Activated effector memory CD4-positive, alpha-beta T cell treated with Interleukin-2 at 50 U/mL for 16 hours (primary cell): ENCODE results near the gene PDSS1.
A peak's percentile ranks its signal among the peaks of the same experiment; 100 is the strongest.

Experiments
- DNase-seq: peaks from one replicate; pipeline ENCODE4 v3.0.0-alpha.2; 2020

Gene PDSS1

DNA sequence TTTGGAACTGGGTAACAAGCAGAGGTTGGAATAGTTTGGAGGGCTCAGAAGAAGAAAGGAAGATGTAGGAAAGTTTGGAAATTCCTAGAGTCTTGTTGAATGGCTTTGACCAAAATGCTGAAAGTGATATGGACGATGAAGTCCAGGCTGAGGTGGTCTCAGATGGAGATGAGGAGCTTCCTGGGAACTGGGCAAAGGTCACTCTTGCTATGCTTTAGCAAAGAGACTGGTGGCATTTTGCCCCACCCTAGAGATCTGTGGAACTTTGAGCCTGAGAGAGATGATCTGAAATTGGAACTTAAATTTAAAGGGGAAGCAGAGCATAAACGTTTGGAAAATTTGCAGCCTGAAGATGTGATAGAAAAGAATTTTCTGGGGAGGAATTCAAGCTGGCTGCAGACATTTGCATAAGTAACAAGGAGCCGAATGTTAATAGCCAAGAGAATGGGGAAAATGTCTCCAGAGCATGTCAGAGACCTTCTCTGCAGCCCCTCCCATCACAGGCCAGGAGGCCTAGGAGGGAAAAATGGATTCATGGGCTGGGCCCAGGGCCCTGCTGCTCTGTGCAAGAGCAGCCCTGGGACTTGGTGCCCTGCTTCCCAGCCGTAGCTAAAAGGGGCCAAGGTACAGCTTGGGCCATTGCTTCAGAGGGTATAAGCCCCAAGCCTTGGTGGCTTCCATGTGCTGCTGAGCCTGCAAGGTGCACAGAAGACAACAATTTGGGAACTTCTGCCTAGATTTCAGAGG lies 3.6 kb downstream of the PDSS1 start:
- DNase-seq, result no peak

DNA sequence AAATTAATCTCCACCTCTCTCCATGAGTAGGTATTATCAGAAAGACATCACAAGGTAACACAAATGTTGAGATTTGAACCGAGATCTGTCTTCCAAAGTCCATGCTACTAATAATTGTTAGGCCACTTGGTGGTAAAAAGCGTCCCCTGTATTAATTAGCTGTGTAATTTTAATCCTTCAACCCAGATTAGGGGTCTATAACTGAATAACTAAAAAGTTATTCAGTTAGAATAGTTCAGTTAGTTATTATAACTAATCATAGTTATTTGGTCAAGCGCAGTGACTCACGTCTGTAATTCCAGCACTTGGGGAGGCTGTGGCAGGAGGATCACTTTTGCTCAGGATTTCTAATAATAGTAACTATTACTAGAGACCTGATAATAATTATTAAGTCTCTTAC lies 5.6 kb downstream of the PDSS1 start:
- no peak for DNase-seq

- no peak for DNase-seq
Measured at GRCh38 chr10:26703974-26704373, 6.5 kb downstream of the PDSS1 start.

GRCh38 chr10:26706206-26706605 lies 8.7 kb downstream of the PDSS1 start:
- DNase-seq, result no peak

- DNase-seq, result no peak
Measured at GRCh38 chr10:26706936-26707335, 9.4 kb downstream of the PDSS1 start.

- DNase-seq, result no peak
Measured at GRCh38 chr10:26711324-26711723, 13.8 kb downstream of the PDSS1 start.

- DNase-seq, result no peak
Measured at GRCh38 chr10:26714415-26715136, 17.1 kb downstream of the PDSS1 start.

- DNase-seq, result no peak
Measured at GRCh38 chr10:26715137-26715487, 17.6 kb downstream of the PDSS1 start.

GRCh38 chr10:26717476-26717875 lies 20.0 kb downstream of the PDSS1 start:
- DNase-seq, result no peak

- peak; percentile 27 for DNase-seq
Measured at GRCh38 chr10:26721561-26721960, 24.1 kb downstream of the PDSS1 start.

DNA sequence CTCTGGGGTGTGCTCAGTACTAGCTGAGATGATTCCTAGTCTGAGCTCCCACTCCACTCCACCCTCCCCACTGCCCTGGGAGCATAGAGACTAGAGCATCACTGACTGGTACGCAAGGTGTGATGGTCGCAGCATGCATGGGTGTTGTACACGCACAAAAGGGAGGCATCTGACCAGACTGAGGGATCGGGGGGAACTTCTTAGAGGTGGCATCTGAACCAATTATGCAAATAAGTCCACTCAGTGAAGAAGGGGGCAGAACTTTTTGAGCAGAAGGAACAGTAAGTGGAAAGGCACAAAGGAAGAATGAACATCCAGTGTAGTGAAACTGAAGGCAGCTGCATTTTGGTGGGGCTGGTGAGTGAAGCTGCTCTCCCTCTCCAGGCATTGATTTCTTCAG lies 25.5 kb downstream of the PDSS1 start:
- DNase-seq, result no peak

GRCh38 chr10:26725837-26726727 lies 28.6 kb downstream of the PDSS1 start:
- DNase-seq, result peak; percentile 27

DNA sequence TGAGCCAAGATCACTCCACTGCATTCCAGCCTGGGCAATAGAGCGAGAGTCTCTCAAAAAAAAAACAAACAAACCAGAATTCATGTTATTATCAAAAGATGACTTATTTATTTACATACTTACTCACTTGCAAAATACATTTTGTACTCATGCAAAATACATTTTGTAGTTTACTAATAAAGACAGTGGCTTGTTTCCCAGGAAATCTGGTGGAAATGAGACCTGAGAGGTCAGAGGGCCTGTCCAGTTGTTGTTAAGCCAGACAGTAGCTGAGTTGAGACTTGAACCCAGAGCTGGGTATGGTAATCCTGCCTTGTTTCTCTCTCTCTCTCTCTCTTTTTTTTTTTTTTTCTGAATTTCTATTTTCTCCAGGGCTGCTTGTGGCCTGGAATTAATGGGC lies 29.5 kb downstream of the PDSS1 start:
- no peak for DNase-seq

DNA sequence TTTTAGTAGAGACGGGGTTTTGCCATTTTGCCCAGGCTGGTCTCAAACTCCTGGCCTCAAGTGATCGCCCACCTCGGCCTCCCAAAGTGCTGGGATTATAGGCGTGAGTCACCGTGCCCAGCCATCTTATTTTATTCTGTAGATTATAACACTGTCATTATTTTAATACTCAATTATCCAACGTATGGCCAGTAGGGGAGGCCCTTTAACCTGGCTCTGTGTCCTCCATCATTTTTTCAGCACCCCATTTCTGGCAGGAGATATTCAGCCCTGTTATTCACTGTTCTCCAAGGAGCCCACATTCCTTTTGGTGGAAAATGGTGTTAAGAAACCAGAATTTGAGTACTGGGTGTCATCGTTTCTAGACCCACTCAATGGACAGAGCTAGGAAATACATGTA lies 31.5 kb downstream of the PDSS1 start:
- DNase-seq, result no peak

- DNase-seq, result no peak
Measured at GRCh38 chr10:26729395-26729794, 31.9 kb downstream of the PDSS1 start.

- no peak for DNase-seq
Measured at GRCh38 chr10:26730552-26730951, 33.1 kb downstream of the PDSS1 start.

DNA sequence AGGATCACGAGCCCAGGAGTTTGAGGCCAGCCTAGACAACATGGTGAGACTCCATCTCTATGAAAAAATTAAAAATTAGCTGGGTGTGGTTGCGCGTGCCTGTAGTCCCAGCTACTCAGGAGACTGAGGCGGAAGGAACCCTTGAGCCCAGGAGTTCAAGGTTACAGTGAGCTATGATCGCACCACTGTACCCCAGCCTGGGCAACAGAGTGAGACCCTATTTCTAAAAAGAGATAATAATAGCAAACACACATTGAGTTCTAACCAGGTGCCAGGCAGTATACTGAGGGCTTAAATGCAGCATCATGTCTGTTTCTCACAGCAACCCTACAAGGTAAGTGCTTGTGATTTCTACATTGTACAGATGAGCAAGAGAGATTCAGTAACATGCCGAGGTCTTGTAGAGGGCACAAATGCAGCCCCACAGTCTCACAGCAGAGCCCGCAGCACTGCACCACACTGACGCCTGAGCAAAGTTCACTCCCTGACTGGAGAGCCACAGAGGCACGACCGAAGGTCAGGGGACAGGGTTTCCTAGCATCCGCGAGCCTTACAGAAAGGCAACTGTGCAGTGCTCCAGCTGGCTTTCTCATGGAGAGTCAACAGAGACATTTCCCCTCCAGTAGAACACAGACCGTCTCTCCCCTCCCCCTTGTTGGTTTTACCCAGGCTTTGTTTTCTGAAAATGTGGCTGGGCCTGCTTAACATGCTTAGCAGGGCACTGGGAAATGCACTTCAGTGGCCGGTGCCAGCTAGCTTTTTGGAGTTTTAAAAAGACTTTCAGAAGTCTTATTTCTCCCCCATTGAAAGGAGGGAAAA lies 36.5 kb downstream of the PDSS1 start:
- DNase-seq, result no peak

DNA sequence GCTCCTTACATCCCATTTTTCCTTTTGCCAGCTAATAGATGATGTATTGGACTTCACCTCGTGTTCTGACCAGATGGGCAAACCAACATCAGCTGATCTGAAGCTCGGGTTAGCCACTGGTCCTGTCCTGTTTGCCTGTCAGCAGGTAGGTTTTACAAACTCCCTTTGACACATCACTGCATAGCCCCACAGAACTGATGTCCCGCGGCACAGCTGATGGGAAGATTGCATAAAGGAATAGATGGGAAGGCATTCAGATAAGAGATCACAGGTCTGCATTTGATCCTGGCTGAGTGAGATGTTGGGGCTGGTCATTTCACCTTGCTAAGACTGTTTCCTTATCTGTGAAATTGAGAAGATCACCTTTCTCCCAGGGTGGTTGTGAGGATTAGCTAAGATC lies 37.9 kb downstream of the PDSS1 start:
- no peak for DNase-seq

DNA sequence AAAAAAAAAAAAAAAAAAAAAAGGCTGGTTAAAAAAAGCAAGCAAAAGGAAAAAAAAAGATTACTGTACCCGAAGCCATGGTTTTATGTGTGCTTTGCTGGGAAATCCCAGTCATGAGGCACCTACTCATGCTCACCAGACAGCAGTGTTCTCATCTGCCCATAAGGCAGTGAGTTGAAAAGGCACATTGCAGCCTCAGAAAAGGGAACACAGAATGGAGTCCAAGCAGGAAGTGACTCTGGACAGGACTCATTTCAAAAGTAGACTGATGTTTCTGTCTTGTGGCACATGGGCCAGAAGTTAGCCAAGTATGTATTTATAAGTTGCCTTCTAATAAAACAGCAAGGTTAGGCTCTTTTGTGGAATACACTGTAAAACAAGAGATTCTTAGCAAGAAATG lies 40.2 kb downstream of the PDSS1 start:
- DNase-seq, result no peak

DNA sequence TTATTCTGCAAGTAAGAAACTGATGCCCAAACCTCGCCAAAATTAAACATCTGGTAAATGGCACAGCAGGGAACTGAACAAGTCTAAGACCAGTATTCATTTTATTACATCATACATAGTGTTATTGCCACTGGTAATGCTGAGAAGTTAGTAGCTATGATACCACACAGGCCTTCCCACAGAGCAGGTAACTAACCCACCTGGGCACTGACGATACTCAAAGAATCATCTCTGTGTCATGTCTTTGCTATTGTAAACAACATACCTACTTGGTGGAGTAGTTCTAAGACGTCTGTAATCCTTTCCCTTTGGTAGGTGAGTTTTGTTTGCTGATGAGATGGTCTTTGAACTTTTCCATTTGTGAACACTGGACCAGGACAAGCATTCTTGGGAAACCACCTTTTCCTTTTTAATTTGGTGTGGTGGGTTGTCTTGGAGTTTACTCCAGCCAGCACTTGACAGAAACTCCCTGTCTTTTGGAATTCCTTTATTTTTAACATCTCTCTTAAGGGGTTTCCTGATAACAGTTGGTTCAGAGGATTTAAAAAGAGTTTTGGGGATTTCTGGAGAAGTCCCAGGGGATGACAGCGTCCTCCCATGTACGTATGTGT lies 40.9 kb downstream of the PDSS1 start:
- no peak for DNase-seq

- no peak for DNase-seq
Measured at GRCh38 chr10:26739071-26739631, 41.6 kb downstream of the PDSS1 start.

DNA sequence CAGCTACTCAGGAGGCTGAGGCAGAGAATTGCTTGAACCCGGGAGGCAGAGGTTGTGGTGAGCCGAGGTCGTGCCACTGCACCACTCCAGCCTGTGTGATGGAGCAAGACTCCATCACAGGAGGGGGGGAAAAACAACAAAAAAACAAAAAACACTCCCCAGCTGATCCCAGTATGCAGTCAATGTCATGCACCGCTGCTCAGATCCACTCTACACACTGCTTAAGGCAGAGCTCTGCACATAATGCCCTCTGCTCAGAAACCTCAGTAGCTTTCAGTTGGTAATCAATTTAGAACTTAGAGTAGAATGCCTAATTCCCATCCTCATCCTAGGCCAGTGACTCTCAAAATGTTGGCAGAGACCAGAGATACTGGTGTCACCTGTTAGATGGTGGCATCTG lies 43.9 kb downstream of the PDSS1 start:
- no peak for DNase-seq
